ENCODE data around the gene SLC40A1. TPM values are rescaled to one million over a fixed set of nuclear protein-coding genes. Genes with fewer than 3 reads are reported as not detected.

Gene SLC40A1
- total RNA-seq, 2 experiments from 2014 or later = 3.0 to 3.5 TPM

GRCh38 chr2:189526241-189526640 lies 54.3 kb downstream of the SLC40A1 start:
- Mint-ChIP-seq H3K27me3 (no peaks in the 10 kb centered on the region), H3K36me3 (no peaks in the 10 kb centered on the region), H3K4me1 (no peaks in the 10 kb centered on the region), H3K27ac (no peak overlapping the region), H3K9me3 (no peaks in the 10 kb centered on the region), H3K4me3 (no peak overlapping the region)
- no peak for DNase-seq

GRCh38 chr2:189524746-189525145 lies 55.8 kb downstream of the SLC40A1 start:
- Mint-ChIP-seq H3K27ac (no peak overlapping the region), H3K9me3 (no peaks in the 10 kb centered on the region), H3K36me3 (no peaks in the 10 kb centered on the region), H3K4me3 (no peak overlapping the region), H3K4me1 (no peaks in the 10 kb centered on the region), H3K27me3 (no peaks in the 10 kb centered on the region)
- DNase-seq = no peak

GRCh38 chr2:189522435-189523151 lies 58.0 kb downstream of the SLC40A1 start:
- Mint-ChIP-seq H3K9me3 (no peaks in the 10 kb centered on the region), H3K36me3 (no peaks in the 10 kb centered on the region), H3K4me3 (no peak overlapping the region), H3K4me1 (no peaks in the 10 kb centered on the region), H3K27ac (no peak overlapping the region), H3K27me3 (no peaks in the 10 kb centered on the region)
- DNase-seq = no peak

- H3K4me1 Mint-ChIP-seq = no peaks in the 10 kb centered on the region
- no peak for DNase-seq
- H3K36me3 Mint-ChIP-seq = peaks cover 1% of the 10 kb centered on the region
- peaks cover 2% of the 10 kb centered on the region for H3K9me3 Mint-ChIP-seq
- no peaks in the 10 kb centered on the region for H3K27me3 Mint-ChIP-seq
- H3K27ac Mint-ChIP-seq = no peak overlapping the region
- no peak overlapping the region for H3K4me3 Mint-ChIP-seq
Observed at GRCh38 chr2:189521699-189522434, 58.7 kb downstream of the SLC40A1 start.

- H3K9me3 Mint-ChIP-seq = peaks cover 2% of the 10 kb centered on the region
- H3K27me3 Mint-ChIP-seq = peaks cover 3% of the 10 kb centered on the region
- peaks cover 1% of the 10 kb centered on the region for H3K36me3 Mint-ChIP-seq
- no peak overlapping the region for H3K4me3 Mint-ChIP-seq
- no peaks in the 10 kb centered on the region for H3K4me1 Mint-ChIP-seq
- DNase-seq = no peak
- no peak overlapping the region for H3K27ac Mint-ChIP-seq
Observed at GRCh38 chr2:189519631-189520387, 60.8 kb downstream of the SLC40A1 start.

GRCh38 chr2:189517847-189518535 lies 62.6 kb downstream of the SLC40A1 start:
- H3K27ac Mint-ChIP-seq = no peak overlapping the region
- peaks cover 2% of the 10 kb centered on the region for H3K9me3 Mint-ChIP-seq
- peaks cover 1% of the 10 kb centered on the region for H3K36me3 Mint-ChIP-seq
- no peaks in the 10 kb centered on the region for H3K4me1 Mint-ChIP-seq
- H3K4me3 Mint-ChIP-seq = no peak overlapping the region
- peaks cover 3% of the 10 kb centered on the region for H3K27me3 Mint-ChIP-seq
- DNase-seq = no peak

GRCh38 chr2:189516546-189516945 lies 64.0 kb downstream of the SLC40A1 start:
- H3K4me1 Mint-ChIP-seq = no peaks in the 10 kb centered on the region
- peaks cover 1% of the 10 kb centered on the region for H3K36me3 Mint-ChIP-seq
- no peak overlapping the region for H3K27ac Mint-ChIP-seq
- H3K4me3 Mint-ChIP-seq = no peak overlapping the region
- H3K9me3 Mint-ChIP-seq = peaks cover 2% of the 10 kb centered on the region
- peaks cover 3% of the 10 kb centered on the region for H3K27me3 Mint-ChIP-seq
- DNase-seq = no peak

GRCh38 chr2:189515264-189515663 lies 65.3 kb downstream of the SLC40A1 start:
- Mint-ChIP-seq H3K27me3 (peaks cover 3% of the 10 kb centered on the region), H3K36me3 (peaks cover 1% of the 10 kb centered on the region), H3K27ac (no peak overlapping the region), H3K9me3 (peaks cover 5% of the 10 kb centered on the region), H3K4me1 (no peaks in the 10 kb centered on the region), H3K4me3 (no peak overlapping the region)
- no peak for DNase-seq

- H3K36me3 Mint-ChIP-seq = peaks cover 1% of the 10 kb centered on the region
- H3K4me1 Mint-ChIP-seq = no peaks in the 10 kb centered on the region
- H3K4me3 Mint-ChIP-seq = no peak overlapping the region
- H3K27ac Mint-ChIP-seq = no peak overlapping the region
- H3K27me3 Mint-ChIP-seq = peaks cover 3% of the 10 kb centered on the region
- peaks cover 5% of the 10 kb centered on the region for H3K9me3 Mint-ChIP-seq
- no peak for DNase-seq
Observed at GRCh38 chr2:189514104-189514503, 66.5 kb downstream of the SLC40A1 start.

- Mint-ChIP-seq H3K9me3 (peaks cover 5% of the 10 kb centered on the region), H3K4me3 (no peak overlapping the region), H3K4me1 (no peaks in the 10 kb centered on the region)
Observed at GRCh38 chr2:189512879-189513278, 67.7 kb downstream of the SLC40A1 start.

GRCh38 chr2:189511960-189512319 lies 68.6 kb downstream of the SLC40A1 start:
- no peak overlapping the region for H3K4me3 Mint-ChIP-seq
- no peaks in the 10 kb centered on the region for H3K36me3 Mint-ChIP-seq
- H3K27ac Mint-ChIP-seq = no peak overlapping the region
- DNase-seq = no peak
- no peaks in the 10 kb centered on the region for H3K4me1 Mint-ChIP-seq
- H3K27me3 Mint-ChIP-seq = peaks cover 3% of the 10 kb centered on the region
- peaks cover 2% of the 10 kb centered on the region for H3K9me3 Mint-ChIP-seq

More at GRCh38 chr2:189512879-189513278, 67.7 kb downstream of the SLC40A1 start:
- no peak overlapping the region for H3K27ac Mint-ChIP-seq
- DNase-seq = no peak
- peaks cover 3% of the 10 kb centered on the region for H3K27me3 Mint-ChIP-seq
- H3K36me3 Mint-ChIP-seq = peaks cover 1% of the 10 kb centered on the region

- no peak overlapping the region for H3K4me3 Mint-ChIP-seq
- H3K27me3 Mint-ChIP-seq = peaks cover 3% of the 10 kb centered on the region
- peaks cover 2% of the 10 kb centered on the region for H3K4me1 Mint-ChIP-seq
- H3K9me3 Mint-ChIP-seq = peaks cover 2% of the 10 kb centered on the region
- no peak for DNase-seq
- no peak overlapping the region for H3K27ac Mint-ChIP-seq
- H3K36me3 Mint-ChIP-seq = no peaks in the 10 kb centered on the region
Observed at GRCh38 chr2:189511210-189511959, 69.2 kb downstream of the SLC40A1 start.

Data from activated naive CD8-positive, alpha-beta T cell treated with anti-CD3 and anti-CD28 coated beads for 36 hours (primary cell).